ENCODE results near the gene ARHGEF26. TPM values are rescaled to one million over a fixed set of nuclear protein-coding genes. Genes with fewer than 3 reads are reported as not detected.

ARHGEF26 gene
- total RNA-seq, 1 experiment from 2014 or later = 7.2 TPM

DNA sequence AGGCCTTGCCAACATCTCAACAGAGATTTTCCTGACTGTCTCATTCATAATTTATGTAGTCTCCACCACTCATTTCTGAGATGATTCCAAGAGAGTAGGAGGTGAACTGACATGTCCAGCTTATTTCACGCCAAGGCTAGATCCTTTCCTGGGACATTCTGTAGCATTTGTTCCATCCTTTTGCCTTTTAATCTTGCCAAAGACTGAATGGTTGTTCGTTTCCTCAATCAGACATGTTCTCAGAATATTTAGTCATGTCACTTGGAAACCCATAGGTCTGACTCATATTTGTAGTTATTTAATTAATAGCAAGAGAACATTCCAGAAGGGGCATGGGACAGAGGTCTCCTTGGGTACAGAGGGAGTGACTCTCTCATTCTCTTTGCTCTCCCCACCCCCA is 122.2 kb downstream of the ARHGEF26 start:
- POLR2A ChIA-PET = no interaction called here
- Histone ChIP-seq H3K36me3 (ENCODE audit: control insufficient read depth in 1 of 2, insufficient read depth in 2 of 2, low read length in 2 of 2) (0 out of 4 replicates have a peak, but pooled peaks cover 0 to 3% of the 10 kb centered on the region in 2 experiments), H2AFZ (ENCODE audit: low read depth, low read length, poor library complexity, severe bottlenecking) (no peak overlapping the region), H4K20me1 (ENCODE audit: insufficient read depth) (no peaks in the 10 kb centered on the region), H3K4me2 (ENCODE audit: low read length) (peak overlapping the region; percentile 8; the same call in 1 of the 2 replicates), H3K79me2 (ENCODE audit: insufficient read depth, low read length) (no peaks in the 10 kb centered on the region), H3K9me3 (ENCODE audit: control insufficient read depth in 1 of 2, insufficient read depth in 1 of 2, low read depth in 1 of 2, low read length in 2 of 2) (no peaks in the 10 kb centered on the region), H3K9ac (ENCODE audit: low read length) (no peak overlapping the region), H3K4me3 (replicated peaks in 1 of 2; ENCODE audit: low read depth in 1 of 2, low read length in 2 of 2) (no peak overlapping the region), H3K4me1 (ENCODE audit: control insufficient read depth in 1 of 2, insufficient read depth in 2 of 2, low read length in 2 of 2) (peaks cover 0 to 15% of the 10 kb centered on the region in 2 experiments; a peak in 2 of 4 replicates), H3K27ac (ENCODE audit: low read depth, low read length) (no peak overlapping the region), H3K9me2 (ENCODE audit: insufficient read depth) (no peaks in the 10 kb centered on the region), H3K27me3 (ENCODE audit: insufficient read depth, low read length) (no peaks in the 10 kb centered on the region)
- no TSS peak for BruUV-seq (replicated peaks)
- RAD21 ChIA-PET (ENCODE audit: low non-redundant PET in 1 of 2, low total read pairs in 2 of 2, uncharacterized antibody in 2 of 2, unreplicated experiment in 2 of 2) = no interaction called here
- ATAC-seq = no peak
- intact Hi-C loops (cut with micrococcal nuclease) = no loop called here
- TF ChIP-seq POLR2A (IDR thresholded peaks at IDR 0.05; ENCODE audit: borderline replicate concordance, extremely low read depth, insufficient read depth, insufficient read length) (no peak), SP1 (IDR thresholded peaks at IDR 0.05; ENCODE audit: low read depth) (no peak), TCF7L2 (IDR thresholded peaks at IDR 0.05; ENCODE audit: borderline replicate concordance, extremely low read depth, insufficient read depth, insufficient read length) (no peak), ELF1 (IDR thresholded peaks at IDR 0.05; ENCODE audit: borderline replicate concordance, low read depth) (no peak), EGR1 (IDR thresholded peaks at IDR 0.05; ENCODE audit: low read depth) (no peak), CEBPB (IDR thresholded peaks at IDR 0.05; ENCODE audit: low read depth) (no peak), EZH2phosphoT487 (IDR thresholded peaks at IDR 0.05; ENCODE audit: borderline replicate concordance) (no peak), SIN3A (IDR thresholded peaks at IDR 0.05; ENCODE audit: low read depth) (no peak), EZH2 (IDR thresholded peaks at IDR 0.05) (no peak), ZNF274 (IDR thresholded peaks at IDR 0.05; ENCODE audit: low read depth, low read length) (no peak), YY1 (IDR thresholded peaks at IDR 0.05; ENCODE audit: extremely low read depth, insufficient replicate concordance, low read depth, low read length) (no peak), ZFX (IDR thresholded peaks at IDR 0.05) (no peak), CBX3 (IDR thresholded peaks at IDR 0.05; ENCODE audit: low read depth) (no peak), JUND (IDR thresholded peaks at IDR 0.05) (no peak), RAD21 (IDR thresholded peaks at IDR 0.05; ENCODE audit: low read depth) (no peak)
- TF ChIP-seq, protein P1, sequence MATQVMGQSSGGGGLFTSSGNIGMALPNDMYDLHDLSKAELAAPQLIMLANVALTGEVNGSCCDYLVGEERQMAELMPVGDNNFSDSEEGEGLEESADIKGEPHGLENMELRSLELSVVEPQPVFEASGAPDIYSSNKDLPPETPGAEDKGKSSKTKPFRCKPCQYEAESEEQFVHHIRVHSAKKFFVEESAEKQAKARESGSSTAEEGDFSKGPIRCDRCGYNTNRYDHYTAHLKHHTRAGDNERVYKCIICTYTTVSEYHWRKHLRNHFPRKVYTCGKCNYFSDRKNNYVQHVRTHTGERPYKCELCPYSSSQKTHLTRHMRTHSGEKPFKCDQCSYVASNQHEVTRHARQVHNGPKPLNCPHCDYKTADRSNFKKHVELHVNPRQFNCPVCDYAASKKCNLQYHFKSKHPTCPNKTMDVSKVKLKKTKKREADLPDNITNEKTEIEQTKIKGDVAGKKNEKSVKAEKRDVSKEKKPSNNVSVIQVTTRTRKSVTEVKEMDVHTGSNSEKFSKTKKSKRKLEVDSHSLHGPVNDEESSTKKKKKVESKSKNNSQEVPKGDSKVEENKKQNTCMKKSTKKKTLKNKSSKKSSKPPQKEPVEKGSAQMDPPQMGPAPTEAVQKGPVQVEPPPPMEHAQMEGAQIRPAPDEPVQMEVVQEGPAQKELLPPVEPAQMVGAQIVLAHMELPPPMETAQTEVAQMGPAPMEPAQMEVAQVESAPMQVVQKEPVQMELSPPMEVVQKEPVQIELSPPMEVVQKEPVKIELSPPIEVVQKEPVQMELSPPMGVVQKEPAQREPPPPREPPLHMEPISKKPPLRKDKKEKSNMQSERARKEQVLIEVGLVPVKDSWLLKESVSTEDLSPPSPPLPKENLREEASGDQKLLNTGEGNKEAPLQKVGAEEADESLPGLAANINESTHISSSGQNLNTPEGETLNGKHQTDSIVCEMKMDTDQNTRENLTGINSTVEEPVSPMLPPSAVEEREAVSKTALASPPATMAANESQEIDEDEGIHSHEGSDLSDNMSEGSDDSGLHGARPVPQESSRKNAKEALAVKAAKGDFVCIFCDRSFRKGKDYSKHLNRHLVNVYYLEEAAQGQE (IDR thresholded peaks at IDR 0.05; ENCODE audit: low read depth) = no peak
- TF ChIP-seq, protein P2, sequence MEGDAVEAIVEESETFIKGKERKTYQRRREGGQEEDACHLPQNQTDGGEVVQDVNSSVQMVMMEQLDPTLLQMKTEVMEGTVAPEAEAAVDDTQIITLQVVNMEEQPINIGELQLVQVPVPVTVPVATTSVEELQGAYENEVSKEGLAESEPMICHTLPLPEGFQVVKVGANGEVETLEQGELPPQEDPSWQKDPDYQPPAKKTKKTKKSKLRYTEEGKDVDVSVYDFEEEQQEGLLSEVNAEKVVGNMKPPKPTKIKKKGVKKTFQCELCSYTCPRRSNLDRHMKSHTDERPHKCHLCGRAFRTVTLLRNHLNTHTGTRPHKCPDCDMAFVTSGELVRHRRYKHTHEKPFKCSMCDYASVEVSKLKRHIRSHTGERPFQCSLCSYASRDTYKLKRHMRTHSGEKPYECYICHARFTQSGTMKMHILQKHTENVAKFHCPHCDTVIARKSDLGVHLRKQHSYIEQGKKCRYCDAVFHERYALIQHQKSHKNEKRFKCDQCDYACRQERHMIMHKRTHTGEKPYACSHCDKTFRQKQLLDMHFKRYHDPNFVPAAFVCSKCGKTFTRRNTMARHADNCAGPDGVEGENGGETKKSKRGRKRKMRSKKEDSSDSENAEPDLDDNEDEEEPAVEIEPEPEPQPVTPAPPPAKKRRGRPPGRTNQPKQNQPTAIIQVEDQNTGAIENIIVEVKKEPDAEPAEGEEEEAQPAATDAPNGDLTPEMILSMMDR (IDR thresholded peaks at IDR 0.05 in 2 of 3, conservative IDR thresholded peaks at IDR 0.05 in 1 of 3; ENCODE audit: borderline replicate concordance in 1 of 3, insufficient read depth in 1 of 3, low read depth in 2 of 3, low read length in 2 of 3) = no peak
- TF ChIP-seq, protein P3, sequence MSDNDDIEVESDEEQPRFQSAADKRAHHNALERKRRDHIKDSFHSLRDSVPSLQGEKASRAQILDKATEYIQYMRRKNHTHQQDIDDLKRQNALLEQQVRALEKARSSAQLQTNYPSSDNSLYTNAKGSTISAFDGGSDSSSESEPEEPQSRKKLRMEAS (IDR thresholded peaks at IDR 0.05) = no peak
- TF ChIP-seq, protein P4, sequence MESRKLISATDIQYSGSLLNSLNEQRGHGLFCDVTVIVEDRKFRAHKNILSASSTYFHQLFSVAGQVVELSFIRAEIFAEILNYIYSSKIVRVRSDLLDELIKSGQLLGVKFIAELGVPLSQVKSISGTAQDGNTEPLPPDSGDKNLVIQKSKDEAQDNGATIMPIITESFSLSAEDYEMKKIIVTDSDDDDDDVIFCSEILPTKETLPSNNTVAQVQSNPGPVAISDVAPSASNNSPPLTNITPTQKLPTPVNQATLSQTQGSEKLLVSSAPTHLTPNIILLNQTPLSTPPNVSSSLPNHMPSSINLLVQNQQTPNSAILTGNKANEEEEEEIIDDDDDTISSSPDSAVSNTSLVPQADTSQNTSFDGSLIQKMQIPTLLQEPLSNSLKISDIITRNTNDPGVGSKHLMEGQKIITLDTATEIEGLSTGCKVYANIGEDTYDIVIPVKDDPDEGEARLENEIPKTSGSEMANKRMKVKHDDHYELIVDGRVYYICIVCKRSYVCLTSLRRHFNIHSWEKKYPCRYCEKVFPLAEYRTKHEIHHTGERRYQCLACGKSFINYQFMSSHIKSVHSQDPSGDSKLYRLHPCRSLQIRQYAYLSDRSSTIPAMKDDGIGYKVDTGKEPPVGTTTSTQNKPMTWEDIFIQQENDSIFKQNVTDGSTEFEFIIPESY (IDR thresholded peaks at IDR 0.05; ENCODE audit: extremely low read depth, insufficient replicate concordance, low read length) = no peak
- TF ChIP-seq, protein P5, sequence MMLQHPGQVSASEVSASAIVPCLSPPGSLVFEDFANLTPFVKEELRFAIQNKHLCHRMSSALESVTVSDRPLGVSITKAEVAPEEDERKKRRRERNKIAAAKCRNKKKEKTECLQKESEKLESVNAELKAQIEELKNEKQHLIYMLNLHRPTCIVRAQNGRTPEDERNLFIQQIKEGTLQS (IDR thresholded peaks at IDR 0.05) = no peak
- CTCF ChIA-PET = no interaction called here
- DNase-seq (ENCODE audit: low read depth, low spot score) = no peak

All from HCT116 (cell line).